AG10803 (cell line): ENCODE measurements around the gene SFT2D3.

ENCODE experiments used
- DNase-seq: peaks from one replicate; pipeline ENCODE4 v3.0.0; 2010; ENCODE audit warnings: low read depth
- H3K4me3 ChIP-seq: 2 replicates; pipeline ENCODE4 v1.5.1; 2011; ENCODE audit warnings: mild to moderate bottlenecking, low read length, control low read depth
- CTCF ChIP-seq: conservative IDR thresholded peaks from 2 replicates; pipeline ENCODE4 v1.5.1; 2011; ENCODE audit warnings: mild to moderate bottlenecking, low read length, control low read depth, inconsistent platforms

Gene SFT2D3

GRCh38 chr2:127754186-127754585 lies 52.9 kb downstream of the SFT2D3 start:
- no peak overlapping the region for H3K4me3 ChIP-seq
- TF ChIP-seq CTCF, result no peak
- no peak for DNase-seq
